A673 (cell line): Measurements from ENCODE around the gene SELENOF.

Experiments used
- CTCF ChIP-seq: fragments of 300-800, 200-600 bp; sonication (generic); conservative IDR thresholded peaks from 2 replicates; pipeline ENCODE4 v1.5.1; 2017; ENCODE audit warnings: low read depth, mild to moderate bottlenecking, antibody characterized with exemption, low read length, moderate library complexity, mixed read lengths
- EZH2 ChIP-seq: fragments of 200-600 bp; sonication (generic); IDR thresholded peaks from 2 replicates; pipeline ENCODE4 v1.6.1; 2017; ENCODE audit warnings: borderline replicate concordance, low read depth, mild to moderate bottlenecking, mixed read lengths, antibody characterized with exemption, low read length; ENCODE audit not compliant: poor library complexity, severe bottlenecking

GRCh38 chr1:86865973-86866637 lies 47.8 kb downstream of the SELENOF start:
- TF ChIP-seq CTCF (no peak), EZH2 (no peak)
